Measurements from ENCODE around the gene HLA-DPB1. TPM values are rescaled to one million over a fixed set of nuclear protein-coding genes. Genes with fewer than 3 reads are reported as not detected.
"Not testable (repeated sequence)": the region's sequence is repeated elsewhere in the genome, so short reads cannot be mapped to it uniquely, and the experiment has no call there.

The HLA-DPB1 gene
- 7.9 TPM for polyA plus RNA-seq (2013, experiment 1 of 2; ENCODE audit: insufficient read length)
- 8.2 TPM for polyA plus RNA-seq (2013, experiment 2 of 2; ENCODE audit: insufficient read length)

DNA sequence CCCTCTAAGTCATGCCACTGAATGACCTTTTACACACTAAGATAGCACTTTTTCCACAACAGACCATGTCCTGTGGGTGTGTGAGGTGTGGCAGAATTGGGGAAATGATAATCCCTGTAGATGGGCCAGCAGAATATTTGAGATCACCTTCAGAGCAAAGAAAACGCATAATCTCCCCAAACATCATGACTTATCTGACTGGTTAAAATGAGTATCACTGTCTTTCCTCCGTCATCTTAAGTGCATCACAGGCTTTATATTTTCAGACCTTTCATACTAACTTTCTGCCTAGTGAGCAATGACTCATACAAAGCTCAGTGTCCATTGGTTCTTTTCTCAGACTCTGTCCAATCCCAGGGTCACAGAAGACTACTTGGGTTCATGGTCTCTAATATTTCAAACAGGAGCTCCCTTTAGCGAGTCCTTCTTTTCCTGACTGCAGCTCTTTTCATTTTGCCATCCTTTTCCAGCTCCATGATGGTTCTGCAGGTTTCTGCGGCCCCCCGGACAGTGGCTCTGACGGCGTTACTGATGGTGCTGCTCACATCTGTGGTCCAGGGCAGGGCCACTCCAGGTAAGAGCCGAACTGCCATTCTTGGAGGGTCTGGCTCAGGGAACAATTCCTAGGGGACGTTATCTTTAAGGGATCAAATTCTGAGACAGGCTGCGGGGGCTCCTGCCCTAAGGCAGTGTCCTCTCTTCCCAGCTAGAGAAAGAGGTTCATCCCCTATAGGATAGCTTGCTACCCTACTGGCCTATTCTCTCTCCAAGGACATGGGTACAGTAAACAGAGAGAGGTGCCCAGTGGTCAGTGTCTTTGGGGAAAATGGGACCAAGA, at the start of gene HLA-DPB1:
TSS of gene HLA-DPB1 (plus strand) at position 423 of the 838 bp plus-strand sequence. CDS start at position 475, 52 bp downstream.
- DNase-seq, result peak; percentile 50

DNA sequence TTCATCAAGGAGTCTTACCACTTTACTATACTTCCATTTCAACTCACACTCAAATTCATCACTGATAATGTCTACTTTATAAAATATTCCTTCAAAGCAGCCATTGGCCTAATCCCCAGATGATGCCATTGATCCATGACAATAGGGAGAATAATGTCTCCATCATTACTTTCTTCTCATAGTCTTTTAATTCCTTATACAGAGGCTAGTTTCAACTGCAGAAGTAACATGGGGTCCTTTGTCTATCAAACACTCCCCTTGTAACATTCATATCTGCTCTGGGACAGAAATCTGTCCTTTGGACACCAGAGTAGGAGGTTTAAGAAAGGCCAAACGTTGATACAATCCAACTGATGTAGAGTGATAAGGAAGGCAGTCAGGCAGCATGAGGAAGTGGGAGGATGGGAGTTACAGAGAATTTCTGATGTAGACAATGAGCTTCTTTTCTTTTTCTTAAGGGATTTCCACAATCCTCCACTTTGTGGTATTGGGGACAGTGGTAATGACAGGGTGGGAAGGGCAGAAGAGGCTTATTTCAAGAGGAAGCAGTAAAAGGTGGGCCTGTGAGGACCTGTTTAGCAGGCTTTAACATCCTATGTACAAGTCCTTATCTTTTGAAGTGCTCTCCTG, 47.5 kb upstream of the HLA-DPB1 start:
- DNase-seq, result no peak

DNA sequence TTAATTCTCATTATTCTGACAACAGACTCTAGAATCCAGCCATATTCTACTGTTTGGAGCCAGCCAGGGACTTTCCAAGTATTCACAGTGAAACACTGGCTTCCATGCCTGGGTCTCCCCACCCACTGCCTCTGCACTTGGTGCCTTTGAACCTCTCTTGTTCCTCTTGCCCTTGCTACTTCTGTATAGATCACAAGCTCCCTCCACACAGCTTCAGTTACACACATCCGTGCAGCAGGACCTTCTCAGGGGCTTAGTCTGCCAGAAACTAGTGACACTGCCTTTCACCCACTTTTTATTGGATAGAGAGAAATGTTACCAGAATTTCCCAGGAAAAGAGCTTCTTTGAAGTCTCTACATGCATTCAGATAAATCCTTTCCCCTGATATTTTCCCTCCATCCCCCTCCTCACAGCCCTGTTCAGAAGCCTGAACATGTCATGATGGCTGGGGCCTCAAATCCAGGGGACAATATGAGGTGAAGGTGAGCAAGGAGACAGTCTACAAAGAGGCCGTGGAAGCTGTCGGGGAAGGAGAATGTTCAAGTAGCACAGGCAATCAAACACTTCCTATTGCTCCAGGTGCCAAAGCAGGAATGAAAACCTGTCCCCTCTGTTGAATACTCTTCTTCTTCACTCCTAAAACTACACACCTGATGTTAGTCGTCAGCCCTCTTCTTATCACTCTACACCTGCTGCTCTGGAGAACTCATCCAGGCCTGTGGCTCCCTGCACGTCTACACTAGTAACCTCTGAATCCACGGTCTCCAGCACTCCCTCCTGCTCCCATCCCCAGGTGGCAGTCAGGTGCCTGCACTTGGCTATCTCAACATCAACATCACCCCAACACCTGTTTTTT, 46.2 kb upstream of the HLA-DPB1 start:
- no peak for DNase-seq

DNA sequence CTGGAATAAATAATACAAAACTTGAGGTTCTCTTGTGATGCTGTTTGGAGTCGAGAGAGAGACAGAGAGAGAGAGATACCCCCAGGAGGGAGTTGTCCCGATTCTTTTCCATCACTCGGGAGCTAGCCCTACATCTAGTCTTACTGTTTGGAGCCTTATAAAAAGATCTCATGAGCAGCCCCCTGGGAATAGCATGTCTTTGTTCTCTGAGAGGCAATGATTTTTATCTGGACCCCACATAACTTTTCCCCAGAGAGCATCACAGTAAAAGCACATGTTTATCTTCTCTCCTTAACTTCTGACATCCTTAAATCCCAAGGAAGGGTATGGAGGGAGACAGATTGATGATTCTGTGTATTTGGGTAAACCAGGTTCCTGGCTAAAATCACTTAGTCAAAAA, 45.5 kb upstream of the HLA-DPB1 start:
- DNase-seq, result no peak

DNA sequence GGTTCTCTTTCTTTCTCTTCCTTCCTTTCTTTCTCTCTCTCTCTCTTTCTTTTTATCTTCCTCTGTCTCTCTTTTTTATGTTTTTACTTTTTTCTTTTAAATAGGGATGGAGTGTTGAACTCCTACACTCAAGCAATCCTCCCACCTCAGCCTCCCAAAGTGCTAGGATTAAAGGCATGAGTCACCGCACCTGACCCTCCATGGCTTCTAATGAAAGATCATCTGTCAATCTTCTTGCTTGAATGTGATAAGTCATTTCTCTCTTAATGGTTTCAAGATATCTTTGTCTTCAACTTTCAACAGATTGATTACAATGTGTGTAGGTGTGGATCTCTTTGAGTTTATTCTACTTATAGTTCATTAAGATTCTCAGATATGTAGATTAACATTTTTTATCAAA, 41.2 kb upstream of the HLA-DPB1 start:
- no peak for DNase-seq

DNA sequence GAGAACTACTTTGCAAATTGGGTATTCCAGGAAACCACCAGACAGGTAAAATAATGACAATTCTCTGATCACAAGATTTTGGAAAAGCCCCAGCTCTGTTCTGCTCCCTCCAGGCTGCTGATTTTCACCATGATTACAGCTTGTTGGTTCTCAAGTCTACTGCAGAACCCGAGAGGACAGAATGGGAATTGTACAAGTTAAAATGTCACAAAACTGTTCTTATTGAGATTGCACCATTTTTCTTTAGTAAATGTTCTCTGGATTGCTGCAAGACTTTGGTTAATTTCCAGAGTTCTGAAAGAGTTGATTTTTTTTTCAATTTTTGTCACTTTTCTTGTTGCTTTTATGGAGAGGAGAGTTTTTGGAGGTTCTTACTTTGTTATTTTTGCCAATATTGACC, 39.3 kb upstream of the HLA-DPB1 start:
- no peak for DNase-seq

DNA sequence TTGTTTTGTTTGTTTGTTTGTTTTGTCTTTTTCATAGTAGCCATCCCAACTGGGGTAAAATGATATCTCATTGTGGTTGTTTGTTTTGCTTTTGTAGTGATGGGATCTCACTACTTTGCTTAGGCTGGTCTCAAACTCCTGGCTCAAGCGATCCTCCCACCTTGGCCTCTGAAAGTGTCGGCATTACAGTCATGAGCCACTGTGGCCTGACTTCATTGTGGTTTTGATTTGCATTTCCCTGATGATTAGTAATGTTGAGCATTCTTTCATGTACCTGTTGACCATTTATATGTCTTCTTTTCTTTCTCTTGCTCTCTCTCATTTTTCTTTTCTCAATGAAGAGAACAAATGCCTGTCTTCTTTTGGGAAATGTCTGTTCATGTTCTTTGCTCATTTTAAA, 35.6 kb upstream of the HLA-DPB1 start:
- DNase-seq, result no peak

DNA sequence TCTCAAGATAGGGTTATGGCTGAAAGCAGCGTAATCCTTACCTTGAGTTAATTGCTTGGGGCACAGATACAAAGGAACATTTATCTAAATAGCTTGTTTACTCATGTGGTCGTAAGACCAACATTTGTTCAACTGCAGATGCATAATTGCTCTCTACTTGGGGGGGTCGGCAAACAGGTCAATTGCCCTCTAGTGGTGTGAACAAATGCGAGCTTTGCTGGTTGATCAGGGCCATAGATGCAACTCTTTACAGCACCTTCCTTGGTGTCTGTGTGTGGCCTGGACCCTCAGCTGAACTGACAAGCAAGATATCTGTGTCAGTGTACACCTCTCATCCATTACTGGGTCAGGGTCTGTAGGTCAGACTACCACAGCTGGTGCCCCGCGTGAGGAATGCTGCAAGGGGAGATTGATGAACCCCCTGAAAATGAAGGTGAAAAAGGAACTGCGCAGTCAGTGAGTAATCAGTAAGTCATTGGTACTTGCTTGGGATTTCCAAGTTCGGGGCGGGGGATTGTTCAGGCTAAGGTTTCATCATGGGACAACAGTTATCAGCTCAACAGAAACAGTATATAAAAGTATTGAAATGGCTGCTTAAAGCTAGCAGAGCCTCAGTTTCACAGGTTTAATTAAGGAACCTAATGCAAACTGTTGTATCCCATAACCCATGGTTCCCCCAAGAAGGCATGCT, 26.3 kb upstream of the HLA-DPB1 start:
- no peak for DNase-seq

DNA sequence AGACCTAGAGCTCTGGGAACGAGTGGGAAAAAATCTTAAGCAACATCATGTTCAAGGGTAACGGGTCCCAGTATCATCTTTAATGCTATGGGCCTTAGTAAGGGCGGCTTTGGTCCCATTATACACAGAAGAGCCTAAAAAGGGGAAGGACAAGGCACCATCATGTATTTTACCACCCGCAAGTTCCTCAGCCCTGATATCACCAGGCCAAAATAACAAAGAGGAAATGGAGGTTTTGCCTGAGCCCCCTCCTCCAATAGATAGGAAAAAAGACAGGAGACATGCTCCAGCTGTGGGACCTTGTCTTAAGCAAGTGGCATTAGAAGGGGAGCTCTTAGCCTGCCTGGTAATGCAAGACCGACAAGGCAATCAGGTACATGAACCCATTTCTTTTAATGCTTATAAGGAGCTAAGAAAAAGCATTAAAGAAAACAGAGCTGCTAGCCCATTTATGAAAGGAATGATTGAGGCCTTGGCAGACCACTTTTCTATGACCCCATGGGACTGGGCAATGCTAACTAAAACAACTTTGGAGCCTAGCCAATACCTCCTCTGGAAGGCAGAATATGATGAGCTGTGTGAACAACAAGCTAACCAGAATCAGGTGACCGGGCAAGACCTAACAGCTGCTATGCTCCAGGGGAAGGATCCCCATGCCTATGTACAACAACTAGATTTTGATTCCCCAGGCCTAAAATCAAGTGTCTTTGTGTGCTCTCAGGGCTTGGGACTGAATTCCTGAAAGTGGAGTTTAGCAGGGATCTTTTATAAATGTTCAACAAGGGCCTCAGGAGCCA, 25.6 kb upstream of the HLA-DPB1 start:
- DNase-seq, result no peak

DNA sequence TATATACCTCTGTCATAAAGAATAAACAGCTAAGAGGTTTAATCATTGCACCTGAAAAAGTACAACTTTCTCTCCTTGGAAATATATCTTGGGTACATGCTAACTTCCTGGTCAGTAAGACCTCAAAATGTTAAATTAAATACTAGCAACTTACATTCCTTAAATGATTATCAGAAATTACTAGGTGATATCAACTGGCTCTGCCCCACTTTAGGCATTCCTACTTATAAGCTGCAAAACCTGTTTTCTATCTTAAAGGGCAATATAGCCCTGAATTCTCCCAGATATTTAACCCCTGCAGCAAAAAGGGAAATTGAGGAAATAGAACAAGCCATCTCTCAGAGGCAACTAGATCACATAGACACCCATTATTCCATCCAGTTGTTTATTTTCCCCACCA, 23.2 kb upstream of the HLA-DPB1 start:
- DNase-seq, result no peak

DNA sequence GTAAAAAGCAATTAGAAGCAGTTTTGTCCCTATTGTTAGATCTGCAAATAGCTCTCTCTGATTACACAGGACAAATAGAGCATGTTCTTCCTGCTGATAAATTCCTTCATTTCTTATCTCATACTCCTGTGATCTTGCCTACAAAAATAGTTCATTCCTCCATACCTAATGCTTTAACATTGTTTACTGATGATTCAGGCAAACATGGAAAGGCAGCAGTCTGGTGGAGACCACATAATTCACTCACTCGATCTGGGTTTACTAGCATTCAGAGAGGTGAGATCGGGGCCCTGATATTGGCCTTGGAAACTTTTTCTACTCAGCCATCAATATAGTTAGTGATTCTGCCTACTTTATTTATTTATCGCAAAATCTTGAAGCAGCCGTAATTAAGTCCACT, 22.6 kb upstream of the HLA-DPB1 start:
- DNase-seq, result peak; percentile 12

DNA sequence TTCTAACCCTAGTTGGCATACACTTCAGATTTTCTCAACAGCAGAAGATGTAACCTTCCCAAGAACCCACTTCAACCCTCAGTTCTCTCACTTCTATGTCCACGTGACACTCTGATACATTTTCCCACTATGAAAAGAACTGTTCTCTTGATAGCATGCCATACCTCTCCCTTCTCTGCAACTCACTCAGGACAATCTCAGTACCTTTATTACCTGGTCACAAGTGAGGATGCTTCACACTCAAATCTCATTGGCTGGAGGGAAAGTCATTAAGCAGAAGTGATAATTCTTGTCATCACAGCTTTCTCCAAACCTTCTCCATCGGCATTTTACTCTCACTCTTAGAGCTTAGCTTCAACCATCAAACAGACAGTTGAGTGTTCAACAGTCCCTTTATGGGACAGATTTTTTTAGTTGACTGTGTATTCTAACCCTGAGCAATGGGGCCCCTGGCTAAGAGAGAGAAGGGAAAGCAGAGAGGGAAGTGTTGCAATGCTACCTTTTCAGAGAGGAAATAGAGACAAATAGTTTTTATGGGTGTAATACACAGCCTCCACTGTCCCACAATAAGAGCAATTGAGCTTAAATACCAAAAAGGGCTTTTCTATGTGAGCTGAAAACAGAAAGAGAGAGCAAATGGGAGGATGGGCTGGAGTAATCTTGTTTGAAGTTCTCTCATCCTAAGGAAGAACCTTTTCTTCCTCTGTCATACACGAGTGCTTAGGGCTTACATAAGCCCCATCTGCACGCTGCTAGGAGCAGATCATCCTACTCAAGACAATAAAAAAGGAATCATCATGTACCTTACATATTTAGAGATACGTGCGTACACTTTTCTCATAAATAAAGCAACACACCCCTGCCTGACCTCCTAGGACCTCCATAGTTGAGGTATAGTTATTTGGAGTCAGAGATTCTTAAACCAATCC, 18.3 kb upstream of the HLA-DPB1 start:
- DNase-seq, result no peak

DNA sequence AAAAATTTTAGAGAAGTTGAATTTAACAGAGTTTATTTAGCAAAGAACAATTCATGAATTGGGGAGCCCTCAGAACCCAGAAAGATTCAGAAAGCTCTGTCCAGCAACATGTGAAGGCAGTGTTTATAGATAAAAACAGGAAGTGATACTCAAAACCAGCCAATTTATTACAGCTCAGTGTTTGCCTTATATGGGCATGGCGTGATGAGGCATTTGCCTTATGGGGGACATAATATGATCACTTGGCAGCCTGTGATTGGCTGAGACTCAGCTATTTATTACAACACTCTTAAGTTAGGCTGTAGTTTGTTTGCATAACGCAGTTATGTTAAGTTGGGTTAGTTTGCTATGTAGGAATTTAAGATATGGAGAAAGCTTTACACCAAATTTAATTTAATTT, 13.8 kb upstream of the HLA-DPB1 start:
- peak; percentile 30 for DNase-seq

DNA sequence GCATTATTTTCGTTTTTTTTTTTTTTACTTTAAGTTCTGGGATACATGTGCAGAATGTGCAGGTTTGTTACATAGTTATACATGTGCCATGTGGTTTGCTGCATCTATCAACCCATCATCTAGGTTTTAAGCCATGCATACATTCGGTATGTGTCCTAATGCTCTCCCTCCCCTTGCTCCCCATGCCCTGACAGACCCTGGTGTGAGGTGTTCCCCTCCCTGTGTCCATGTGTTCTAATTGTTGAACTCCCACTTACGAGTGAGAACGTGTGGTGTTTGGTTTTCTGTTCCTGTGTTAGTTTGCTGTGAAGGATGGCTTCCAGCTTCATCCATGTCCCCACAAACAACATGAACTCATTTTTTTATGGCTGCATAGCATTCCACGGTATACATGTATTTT, 12.4 kb upstream of the HLA-DPB1 start:
- not testable (repeated sequence) for DNase-seq

DNA sequence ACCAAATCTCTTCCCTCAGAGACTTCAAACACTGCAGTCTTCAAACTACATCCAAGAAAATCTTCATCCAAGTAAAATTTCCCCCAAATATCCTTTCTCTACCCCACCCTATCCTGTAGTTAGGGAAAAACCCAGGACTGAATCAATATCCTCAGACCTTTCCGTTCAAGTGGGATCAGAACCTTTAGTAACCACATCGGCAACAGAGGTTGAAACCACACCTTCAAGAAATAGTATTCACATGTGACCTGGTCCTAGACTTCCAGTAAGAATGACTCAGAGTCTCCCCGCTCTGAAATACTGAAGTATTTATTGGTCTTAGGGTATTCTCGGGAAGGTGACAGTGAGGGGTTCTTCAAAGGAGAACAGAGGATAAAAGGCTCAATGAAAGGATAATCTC, 11.1 kb upstream of the HLA-DPB1 start:
- DNase-seq, result no peak

DNA sequence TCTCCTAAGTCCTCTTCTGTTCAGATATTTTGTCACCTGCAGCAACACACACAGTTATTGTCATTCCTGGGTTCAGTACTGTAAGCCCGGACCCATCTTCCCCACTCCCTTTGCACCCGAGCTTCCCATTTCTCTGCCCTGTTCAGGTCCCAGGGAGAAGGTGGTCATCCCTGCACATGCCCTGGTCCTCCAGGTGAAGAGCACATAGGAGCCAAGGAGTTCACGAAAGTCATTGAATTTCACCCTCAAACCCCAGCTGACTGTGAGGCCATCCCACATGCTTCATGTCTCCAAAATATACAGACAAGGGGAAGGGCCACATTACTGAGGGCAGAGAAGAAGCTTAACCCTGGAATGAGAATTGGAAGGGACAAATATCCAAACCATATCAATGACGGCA, 10.5 kb upstream of the HLA-DPB1 start:
- DNase-seq, result no peak

DNA sequence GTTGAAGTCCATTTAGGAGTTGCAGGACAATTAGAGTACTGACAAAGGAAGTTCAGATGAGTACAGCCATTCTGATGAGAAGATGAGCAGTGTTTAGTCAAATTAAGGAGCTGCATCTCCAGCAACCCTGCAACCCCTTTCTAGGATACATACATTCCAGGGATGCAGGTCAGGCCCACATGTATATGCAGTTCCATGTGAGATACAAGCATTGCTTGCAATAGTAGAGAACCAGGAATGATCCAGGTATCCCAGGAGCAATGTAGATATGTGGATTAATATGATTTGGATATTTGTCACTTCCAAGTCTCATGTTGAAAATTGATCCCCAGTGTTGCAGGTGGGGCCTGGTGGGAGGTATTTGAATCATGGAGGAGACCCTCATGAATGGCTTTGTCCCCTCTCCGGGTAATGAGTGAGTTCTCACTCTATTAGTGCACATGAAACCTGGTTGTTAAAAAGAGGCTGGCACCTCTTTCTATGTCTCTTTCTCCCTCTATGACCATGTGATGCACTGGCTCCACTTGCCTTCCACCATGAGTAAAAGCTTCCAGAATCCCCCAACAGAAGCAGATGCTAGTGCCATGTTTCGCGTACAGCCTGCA, 8.8 kb upstream of the HLA-DPB1 start:
- DNase-seq, result no peak

DNA sequence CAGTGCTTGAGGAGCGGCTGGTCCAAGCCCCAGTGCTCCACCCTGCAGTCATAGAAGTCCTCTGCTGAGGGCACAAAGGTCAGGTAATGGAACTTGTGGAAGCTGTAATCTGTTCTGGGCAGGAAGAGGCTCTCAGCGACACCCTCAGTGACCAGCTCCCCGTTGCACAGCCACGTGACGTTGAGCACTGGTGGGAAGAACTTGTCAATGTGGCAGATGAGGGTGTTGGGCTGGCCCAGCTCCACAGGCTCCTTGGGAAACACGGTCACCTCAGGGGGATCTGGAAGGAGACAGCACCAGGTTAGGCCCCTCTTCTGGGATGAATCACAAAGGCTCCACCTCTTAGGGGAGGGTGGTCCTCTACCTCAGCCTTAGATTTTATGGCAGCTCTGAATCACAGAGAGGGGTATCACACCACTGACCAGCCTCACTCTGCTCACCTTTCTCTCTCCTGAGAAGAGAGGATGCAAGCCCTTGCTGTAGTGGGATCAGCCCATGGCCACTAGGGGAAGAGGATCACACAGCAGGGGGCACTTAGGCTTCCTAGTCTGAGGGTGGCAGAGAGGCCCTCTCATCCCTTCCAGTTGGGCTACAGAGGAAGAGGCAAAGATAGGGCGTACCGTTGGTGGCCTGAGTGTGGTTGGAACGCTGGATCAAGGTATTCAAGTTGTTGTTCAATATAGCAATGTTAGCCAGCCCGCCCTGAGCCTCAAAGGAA, 6.6 kb upstream of the HLA-DPB1 start:
- no peak for DNase-seq

DNA sequence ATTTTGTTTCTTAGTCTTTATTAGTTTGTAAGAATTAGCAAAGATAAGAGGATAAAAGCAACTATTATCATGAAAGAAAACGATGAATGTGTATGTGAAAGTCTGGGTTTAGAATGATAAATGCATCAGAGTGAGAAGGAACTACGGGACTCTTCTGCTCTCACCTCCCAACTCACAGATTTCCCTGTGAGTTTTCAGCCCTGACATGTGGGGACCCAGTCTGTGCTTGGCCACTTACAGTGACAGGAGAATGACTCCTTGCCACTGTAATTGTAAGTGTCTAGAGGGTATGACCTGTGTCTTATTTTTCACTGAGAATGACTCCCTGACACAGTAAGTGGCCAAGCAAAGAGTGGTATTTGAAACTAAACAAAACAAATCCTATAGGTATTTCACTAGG, 4.9 kb upstream of the HLA-DPB1 start:
- DNase-seq, result no peak

All from fibroblast of skin of scalp (primary cell).